Activated CD4-positive, alpha-beta T cell treated with anti-CD3 and anti-CD28 coated beads, Interleukin-2, amount 50 U/mL, for 48 hours (primary cell): ENCODE results near the gene FAM120AOS.
"Not testable (repeated sequence)": the region's sequence is repeated elsewhere in the genome, so short reads cannot be mapped to it uniquely, and the experiment has no call there.

Experiments
- DNase-seq, 2 experiments: peaks; one replicate each; pipeline ENCODE4 v3.0.0-alpha.2; 2020

The FAM120AOS gene

DNA sequence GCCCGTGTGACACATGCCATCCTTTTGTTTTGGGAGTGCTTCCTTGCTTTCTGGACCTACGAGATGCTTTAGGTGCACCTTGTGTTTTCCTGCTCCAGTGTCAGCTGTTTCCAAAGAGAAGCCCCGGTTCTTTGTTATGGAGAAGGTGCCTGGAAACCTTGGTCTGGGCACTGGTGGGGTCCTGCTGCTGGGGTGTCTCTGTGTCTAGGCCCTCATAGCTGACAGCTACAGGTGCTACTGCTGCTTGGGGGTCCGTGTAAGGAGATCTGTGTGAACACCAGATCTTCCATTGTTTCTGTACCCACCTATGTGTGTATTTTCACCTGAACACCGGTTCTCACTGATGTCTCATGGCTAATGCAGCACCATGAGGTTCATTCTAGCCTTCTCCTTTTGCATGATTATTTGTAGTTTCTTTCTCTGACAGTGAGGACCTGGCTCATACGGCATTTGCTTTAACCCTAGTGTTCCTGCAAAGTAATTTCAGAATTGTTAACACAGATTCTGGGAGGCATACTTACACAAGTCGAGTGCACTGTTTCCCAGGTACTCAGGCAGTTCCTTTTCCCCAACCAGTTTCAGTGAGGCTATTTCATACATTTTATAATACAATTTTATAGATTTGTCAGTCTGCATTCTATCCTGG, 13.2 kb upstream of the FAM120AOS start:
- DNase-seq, result no peak

DNA sequence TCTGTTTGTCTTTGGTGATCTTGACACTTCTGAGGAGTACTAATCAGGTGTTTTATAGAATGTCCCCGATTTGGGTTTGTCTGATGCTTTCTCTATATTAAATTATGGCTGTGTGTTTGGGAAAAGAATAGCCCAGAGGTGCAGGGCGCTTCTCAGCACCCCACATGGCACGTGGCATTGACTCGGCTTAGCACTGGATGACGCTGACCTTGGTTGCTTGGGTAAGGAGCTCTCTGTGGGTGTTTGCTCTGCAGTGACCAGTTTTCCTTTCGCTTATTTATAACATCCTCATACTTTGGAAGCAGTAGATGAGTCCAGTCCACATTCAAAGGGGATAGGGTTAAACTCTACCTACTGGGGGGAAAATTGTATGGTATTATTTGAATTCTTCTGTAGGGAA, 12.5 kb upstream of the FAM120AOS start:
- DNase-seq, result no peak

DNA sequence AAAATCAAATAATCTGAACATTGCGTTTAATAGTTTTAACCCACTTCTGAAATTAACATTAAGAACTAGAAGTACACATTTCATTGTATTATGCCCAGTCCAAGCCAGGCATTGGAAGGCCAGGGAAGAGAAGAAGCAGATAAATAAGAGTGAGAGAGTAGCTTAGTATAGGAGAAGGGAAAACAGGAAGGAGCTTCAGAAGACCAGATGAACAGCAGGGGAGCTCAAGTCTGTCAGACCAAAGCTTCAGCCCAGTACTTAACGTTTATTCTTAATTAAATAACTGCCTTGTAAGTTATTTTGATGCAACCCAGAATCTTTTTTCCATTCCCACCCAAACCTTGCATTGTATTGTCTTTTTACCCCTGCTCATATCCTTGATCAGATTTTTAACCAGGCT, 11.5 kb upstream of the FAM120AOS start:
- DNase-seq, result no peak

DNA sequence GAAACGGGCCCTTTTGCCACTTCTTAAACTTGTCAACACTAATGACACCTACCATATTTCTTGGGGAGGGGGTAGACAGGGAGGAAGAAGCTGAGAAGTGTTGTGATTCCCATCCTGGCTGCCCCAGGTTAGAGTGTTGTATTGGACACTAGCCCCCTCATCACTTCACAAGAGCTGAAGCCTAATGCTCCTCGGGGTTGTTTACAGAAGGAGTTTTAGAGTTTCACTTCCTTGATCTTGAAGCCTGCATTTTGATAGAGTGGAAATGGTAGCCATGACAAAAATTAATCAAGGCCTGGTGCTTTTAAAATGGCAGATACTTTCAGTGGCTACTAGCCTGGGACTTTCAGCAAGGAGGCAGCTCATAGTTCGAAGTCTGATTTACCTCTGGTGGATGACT, 11.0 kb upstream of the FAM120AOS start:
- no peak for DNase-seq

DNA sequence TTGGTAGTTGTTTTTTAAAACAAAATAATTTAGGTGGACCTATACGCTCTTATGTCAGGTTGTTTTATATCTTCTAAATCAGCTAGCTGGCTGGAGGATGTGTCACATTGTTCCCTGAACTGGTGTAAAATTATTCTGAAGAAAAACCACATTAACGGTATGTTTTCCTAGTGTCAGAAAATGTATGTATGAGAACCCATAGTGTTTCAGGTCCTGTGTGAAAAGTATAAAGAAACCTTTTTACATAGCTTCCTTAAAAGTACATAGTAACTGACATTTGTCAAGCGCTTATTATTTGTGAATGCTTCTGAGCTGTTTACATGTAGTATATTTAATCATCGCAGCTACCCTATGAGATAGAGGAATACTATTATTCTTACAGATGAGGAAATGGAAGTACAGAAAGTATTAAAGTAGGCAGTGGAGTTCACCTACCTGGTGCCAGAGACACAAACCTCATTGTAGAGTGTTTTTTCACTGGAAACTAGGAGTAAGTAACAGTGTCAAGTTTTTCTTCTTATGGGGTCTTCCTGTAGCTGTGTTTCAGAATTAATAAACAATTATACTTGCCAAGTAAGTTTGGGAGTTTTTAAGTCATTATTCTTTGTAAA, 10.4 kb upstream of the FAM120AOS start:
- no peak for DNase-seq

DNA sequence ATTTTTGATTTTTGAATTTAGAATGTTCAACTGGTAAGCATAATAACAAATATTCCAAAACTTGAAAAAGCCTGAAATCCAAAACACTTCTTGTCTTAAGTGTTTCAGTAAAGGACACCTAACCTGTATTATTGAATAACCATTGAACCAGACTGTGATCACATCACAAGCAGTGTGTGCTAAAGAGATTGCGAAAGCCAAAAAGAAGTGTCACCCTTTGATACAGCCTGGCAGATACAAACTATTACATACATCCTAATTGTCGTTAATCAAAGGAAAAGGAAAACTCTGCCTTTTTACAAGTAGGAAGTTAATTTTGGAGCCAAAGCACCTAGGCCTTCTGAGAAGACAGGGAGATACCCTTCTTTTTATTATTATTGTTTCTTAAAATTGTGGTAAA, 8.4 kb upstream of the FAM120AOS start:
- DNase-seq, result no peak

DNA sequence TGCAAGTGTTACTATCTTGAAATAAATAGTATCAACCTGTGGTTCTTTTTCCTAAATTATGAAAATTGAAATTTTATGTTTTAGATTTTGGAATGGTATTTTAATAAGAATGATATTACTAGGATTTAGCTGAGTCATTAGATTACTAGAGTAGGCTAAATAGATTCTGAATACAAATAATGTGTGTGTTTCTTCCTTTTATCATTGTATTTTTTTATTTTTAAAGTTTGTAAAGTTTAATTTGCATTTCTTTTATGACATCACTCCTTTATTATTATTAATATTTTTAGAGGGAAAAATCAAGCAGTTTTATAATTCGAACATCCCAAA, 8.0 kb upstream of the FAM120AOS start:
- no peak for DNase-seq

DNA sequence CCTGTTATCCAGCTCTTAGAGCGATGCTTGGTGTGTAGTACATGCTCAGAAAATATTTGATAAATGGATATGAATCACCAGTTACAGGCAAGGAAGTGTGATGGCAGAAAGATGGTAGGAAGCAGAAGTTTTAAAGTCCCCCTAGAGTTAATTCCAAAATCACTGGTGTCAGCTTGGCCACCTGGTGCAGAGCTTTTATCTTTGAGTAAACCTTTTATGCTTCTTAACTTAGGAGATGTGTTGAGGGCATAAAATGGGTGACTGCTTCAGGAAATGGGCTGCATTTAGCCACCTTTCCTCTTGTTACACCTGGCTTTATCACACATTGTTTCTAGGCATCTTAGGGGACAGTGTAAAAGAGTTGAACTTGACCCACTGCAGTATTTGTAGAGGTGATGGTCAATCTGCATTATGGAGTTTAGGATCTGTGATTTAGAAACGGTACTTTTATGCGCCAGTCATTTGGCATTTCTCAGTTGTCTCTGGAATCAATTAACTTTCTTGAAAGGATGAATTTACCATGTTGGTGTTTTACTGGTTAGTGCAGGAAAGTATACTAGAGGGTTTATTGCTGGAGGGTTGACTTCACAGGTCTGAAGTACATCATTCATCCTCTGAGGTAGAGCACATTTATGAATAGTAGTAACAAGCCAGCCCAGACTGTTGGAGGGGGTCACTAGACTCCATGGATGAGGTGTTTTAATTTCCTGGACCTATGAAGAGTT, 7.5 kb upstream of the FAM120AOS start:
- no peak for DNase-seq

DNA sequence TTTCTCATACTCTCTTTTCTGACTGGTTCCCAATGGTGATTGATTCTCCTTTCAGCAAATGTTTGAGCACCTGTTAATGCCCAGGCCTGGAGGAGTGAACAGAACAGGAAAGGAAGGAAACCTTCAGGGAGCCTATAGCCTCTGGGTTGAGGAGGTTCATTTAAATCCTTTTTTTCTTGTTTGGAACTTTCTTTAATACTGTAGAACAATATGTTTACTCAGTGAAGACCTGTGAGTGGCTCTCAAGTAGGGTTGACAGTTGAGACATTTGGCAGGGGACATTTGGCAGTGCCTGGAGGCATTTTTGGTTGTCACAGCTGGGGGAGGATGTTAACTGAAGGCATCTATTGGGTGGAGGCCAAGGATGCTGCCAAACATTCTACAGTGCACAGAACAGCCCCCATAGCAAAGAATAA, 6.1 kb upstream of the FAM120AOS start:
- no peak for DNase-seq

DNA sequence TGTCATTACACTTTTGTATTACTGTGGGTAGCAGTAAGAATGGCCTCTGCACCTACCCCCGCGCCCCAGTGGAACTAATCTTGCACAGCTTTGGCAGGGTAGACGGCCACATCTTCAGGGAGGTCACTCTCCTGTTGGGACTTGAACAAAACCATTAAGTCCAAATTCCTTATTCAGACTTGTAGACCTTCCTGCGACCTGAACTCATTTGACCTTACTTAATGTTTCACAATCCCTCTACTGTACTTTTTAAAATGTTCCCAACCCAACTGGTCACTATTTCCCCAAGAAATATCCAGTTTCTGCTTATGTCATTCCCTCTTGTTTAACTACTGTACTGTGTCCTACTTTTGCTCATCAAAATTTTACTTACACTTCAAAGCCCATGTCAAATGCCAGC, 5.3 kb upstream of the FAM120AOS start:
- no peak for DNase-seq

DNA sequence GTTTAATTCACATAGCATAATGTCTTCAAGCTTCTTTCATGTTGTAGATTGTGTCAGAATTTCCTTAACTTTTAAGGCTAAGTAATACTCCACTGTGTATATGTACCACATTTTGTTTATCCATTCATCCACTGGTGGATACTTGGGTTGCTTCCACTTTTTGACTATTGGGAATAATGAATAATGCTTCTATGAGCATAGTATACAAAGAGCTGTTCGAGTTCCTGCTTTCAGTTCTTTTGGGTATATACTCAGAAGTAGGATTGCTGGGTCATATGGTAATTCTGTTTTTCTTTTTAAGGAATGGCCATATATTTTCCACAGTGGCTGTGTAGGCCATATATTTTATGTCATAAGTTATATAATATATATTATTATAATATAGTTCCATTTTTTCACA, 3.6 kb upstream of the FAM120AOS start:
- no peak for DNase-seq

DNA sequence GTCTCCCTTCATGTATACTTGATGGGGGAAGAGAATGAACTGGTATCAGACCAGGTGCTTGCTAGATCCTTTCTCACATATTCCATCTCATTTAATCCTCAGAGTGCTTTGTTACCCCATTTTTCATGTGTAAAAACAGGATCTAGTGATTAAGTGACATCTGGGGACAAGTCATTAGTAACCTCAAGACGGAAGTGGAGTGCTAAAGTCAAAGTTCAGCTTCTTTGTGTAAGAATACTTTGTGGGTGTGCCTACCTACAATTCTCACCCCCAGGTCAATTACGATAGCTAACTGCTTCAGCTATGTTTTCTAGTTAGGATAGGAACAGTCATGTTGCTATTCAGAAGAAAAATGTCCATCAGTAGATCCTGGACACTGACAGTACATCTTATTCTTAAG, 3.1 kb upstream of the FAM120AOS start:
- DNase-seq, result no peak

DNA sequence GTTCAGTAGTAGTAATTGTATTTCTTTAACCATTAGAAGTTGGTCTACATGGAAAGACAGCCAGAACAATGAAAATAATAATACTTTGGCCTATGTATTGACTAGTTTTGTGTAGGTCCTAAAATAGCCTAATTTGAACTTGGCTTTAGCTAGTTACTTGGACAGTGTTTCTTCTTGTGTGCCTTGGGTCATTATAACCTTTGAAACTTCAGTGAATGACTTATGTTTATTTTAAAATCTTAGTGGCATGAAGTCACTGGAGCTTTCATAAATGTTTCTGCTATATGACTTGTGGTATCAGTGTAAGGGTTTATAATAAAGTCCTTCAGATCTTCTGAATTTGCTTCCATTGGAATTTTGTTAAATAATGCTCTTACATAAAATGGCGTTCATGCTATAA, 2.6 kb upstream of the FAM120AOS start:
- no peak for DNase-seq

DNA sequence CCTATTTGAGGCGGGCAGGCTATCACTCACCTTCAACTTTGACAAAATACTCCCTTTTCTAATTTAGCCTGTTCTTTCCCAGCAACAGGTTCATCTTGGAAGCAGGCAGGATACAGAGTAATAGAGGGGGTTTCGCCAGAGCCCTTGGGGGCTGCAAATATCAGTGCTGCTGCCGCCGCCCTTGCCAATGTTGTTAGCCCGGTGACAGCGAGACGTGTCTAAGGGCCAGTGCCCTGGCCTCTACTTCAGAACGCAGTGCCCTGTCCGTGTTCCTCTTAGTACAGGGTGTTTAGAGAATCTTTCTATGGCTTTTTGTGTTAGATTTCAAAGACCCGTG, 703 bp downstream of the FAM120AOS start:
- peak in 1 of 2 experiments; percentile 18 for DNase-seq

DNA sequence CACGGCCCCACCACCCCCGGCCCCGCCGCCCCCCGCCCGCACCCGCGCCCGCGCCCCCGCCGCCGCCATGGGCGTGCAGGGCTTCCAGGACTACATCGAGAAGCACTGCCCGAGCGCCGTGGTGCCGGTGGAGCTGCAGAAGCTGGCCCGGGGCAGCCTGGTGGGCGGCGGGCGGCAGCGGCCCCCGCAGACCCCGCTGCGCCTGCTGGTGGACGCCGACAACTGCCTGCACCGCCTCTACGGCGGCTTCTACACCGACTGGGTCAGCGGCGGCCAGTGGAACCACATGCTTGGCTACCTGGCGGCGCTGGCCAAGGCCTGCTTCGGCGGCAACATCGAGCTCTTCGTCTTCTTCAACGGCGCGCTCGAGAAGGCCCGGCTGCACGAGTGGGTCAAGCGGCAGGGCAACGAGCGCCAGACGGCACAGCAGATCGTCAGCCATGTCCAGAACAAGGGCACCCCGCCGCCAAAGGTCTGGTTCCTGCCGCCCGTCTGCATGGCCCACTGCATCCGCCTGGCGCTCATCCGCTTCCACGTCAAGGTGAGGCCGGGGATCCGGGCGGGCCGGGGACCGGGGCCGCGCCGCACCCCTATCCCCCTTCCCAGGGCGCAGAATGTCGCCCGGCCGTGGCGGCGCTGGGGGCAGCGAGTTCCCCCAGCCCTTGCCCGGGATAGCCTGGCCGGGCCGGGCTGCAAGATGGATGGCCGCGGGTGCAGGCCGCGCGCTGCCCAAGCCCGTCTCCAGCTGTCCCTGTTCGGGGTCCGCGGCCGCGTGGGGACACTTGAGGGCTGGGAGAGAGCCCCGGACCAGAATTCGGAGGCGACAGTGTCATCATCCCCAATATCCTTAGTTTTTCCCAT, 1.3 kb downstream of the FAM120AOS start:
- DNase-seq, result peak; percentile 43 to 63

DNA sequence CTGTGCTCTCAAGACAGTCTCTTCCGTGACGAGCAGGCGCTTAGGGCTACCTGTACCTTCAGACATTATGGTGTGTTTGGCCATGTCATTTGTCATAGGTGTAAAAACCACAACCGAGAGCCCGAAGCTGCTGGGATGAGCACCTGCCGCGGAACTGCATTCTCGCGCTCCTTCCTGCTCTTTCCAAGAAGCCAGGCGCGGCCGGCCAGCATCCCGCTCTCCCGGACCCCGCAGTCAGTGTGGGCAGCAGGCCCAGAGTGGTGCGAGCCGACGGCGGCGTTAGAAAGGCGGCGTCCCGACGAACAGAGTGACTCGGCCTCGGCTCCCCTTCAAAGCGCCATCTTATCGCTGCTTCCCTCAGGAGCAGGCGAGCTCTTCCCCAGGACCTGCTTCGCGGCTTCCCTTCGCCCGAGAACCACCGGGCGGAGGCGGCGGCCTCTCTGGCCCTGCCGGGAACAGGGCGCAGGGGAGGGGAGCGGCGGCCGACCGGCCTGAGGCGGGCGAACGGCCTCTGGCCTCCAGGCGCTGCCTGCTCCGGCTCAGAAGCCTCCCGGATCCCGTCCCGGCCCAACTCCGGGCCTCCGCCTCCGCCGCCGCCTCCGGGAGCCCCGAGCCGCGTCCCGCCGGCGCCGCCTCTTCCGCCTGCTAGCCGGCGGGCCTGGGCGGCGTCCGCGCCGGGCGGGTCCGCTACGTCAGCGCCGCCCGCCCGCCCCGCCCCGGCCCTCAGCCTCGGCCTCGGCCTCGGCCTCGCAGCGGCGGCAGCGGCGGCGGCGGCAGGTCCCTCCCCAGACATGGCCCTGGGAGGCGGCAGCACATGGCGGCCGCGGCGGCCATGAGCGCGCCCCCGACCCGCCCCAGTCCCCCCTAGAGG, 2.2 kb downstream of the FAM120AOS start, which contains the start of gene FAM120A:
TSS of gene FAM120A (plus strand) at position 741 of the 871 bp plus-strand sequence. CDS start 231 bp downstream, outside the sequence.
- peak; percentile 70 to 73 for DNase-seq

DNA sequence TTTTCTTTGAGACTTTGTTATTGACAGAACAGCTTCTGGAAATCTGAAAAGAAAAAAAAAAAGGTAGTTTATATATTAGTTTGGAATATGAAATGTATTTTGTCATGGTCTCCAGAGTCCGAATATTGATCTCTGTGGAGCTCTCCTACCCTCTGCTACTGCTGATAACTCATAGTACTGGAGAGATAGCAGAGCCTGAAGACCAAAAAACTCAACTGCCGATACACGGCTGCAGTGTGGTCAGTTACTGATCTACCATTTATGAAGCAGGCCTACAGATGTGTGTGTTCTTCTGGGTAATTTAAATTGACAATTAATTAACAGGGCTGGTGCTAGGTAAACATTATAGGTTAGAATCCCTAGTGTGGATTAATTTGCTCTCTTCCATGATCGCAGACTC, 5.7 kb downstream of the FAM120AOS start:
- DNase-seq, result no peak

DNA sequence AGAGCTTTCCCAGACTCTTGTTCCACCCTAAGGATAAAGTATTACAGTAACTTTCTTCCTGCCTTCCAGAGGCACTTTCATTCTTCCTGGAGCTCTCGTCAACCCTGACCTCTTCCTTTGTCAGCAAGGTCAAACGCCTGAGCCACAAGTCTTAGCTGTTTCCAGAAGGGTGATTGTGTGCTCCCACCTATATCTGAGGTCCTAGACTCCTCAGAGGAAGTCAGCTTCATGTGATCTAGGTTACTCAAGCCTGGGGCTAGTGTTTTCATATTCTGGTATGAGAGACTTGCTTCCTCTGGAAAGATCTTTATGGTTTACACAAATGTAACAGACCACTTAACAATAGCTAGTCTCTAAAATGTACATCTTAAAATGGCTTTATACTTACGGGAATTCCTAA, 7.3 kb downstream of the FAM120AOS start:
- DNase-seq, result no peak

DNA sequence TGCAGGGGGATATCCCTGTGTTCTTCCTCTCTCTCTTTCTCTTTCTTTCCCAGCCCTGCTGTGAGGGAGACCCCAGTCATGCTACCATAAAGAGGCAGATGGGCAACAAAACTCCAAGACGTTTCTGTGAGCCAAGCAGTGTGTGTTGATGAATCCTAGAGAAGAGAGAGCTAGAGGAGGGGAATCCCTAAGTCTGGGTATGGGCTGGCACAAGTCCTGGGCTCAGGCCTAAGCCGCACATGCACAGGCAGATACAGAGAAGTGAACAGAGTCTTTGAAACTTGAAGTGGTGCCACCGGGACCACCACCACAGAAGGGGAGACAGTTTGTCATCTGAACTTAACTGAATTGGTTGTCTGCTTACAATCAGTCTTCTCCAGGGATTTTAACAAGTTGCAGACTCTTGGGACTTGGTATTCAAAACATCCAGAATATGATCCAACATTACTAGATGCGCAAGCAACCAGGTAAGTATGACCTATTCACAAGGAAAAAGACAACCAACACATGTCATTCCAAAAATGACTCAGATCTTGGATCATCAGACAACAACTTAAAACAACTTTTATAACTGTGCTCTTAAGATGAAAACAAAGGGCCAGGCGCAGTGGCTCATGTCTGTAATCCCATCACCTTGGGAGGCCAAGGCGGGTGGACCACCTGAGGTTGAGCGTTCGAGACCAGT, 12.3 kb downstream of the FAM120AOS start:
- no peak for DNase-seq

DNA sequence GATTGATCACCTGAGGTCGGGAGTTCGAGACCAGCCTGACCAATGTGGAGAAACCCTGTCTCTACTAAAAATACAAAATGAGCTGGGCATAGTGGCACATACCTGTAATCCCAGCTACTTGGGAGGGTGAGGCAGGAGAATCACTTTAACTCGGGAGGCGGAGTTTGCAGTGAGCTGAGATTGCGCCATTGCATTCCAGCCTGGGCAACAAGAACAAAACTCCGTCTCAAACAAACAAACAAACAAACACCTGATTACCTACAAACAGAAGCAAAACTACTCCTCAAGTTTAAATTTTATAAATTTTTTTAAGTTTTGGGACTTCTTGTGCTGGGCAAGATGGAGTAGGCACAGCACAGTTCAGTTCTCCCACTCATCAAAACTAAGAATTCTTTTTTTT, 14.1 kb downstream of the FAM120AOS start:
- DNase-seq, result not testable (repeated sequence)

DNA sequence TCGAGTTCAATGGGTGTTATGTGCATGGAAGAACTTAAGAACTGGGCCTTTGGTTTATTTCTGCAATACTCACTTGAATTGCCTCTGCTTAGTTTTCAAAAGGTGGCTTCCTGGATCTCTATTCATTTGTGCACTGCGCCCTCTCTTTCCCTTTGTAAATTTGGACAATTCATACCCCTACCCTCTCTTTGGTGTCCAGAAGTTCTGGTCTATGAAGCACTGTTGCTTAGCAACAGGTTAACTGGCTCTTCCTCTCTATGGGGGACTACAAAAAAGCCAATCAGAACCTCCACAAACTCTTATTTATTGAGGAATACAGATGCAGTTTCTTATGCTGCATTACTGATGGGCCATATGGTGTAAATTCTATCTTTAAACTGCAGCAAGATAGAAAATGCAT, 15.4 kb downstream of the FAM120AOS start:
- DNase-seq, result no peak
